Peyer's patch (tissue), 4 donors: ENCODE results near the gene AKTIP. TPM values are rescaled to one million over a fixed set of nuclear protein-coding genes. Genes with fewer than 3 reads are reported as not detected.

Experiments used
- DNase-seq, 3 donors: peaks; one replicate each; pipeline ENCODE4 v3.0.0-alpha.2; 2017 to 2019
- H3K27ac ChIP-seq, 4 donors: fragments of 200-600 bp; sonication (generic); one replicate each; pipeline ENCODE4 v1.5.1; 2016 to 2019
- H3K27me3 ChIP-seq, 2 donors: fragments of 200-600 bp; sonication (generic); one replicate each; pipeline ENCODE4 v1.5.1; 2019
- H3K36me3 ChIP-seq, 3 donors: fragments of 200-600 bp; sonication (generic); one replicate each; pipeline ENCODE4 v1.5.1; 2016 to 2019
- H3K4me1 ChIP-seq, 4 donors: fragments of 200-600 bp; sonication (generic); one replicate each; pipeline ENCODE4 v1.5.1; 2016 to 2019
- H3K4me3 ChIP-seq, 4 donors: fragments of 200-600 bp; sonication (generic); 1 replicate in 3 of 4; 2 replicates in 1 of 4; pipeline ENCODE4 v1.5.1; 2016 to 2019; ENCODE audit warnings: mild to moderate bottlenecking in 1 of 4
- H3K9me3 ChIP-seq, 4 donors: fragments of 200-600 bp; sonication (generic); one replicate each; pipeline ENCODE4 v1.5.1; 2016 to 2019; ENCODE audit warnings: mild to moderate bottlenecking in 1 of 4
- POLR2A ChIP-seq, 2 donors: fragments of 450-650 bp; IDR thresholded peaks; one replicate each; pipeline ENCODE4 v1.5.1; 2017; ENCODE audit warnings: antibody characterized with exemption in 2 of 2, mild to moderate bottlenecking in 2 of 2, moderate library complexity in 2 of 2
- total RNA-seq, 4 donors: library from RNA; depleted of rRNA; stranded (reverse); fragments of >200 nt; gene quantifications; one replicate each; pipeline ENCODE4 v1.1.0, GENCODE V29; 2016
- TF ChIP-seq, protein P1 (sequence below), 6 experiments: fragments of 450-650 bp in 4 of 6; fragments of 200-600 bp in 2 of 6; sonication (generic) in 1 of 6; IDR thresholded peaks; one replicate each; pipeline ENCODE4 v1.5.1; 2017 to 2019; ENCODE audit warnings: antibody characterized with exemption in 6 of 6, mild to moderate bottlenecking in 3 of 6, moderate library complexity in 1 of 6

AKTIP gene
- total RNA-seq, 4 donors from 2014 or later = 34.6 to 83.5 (median 43.6) TPM

DNA sequence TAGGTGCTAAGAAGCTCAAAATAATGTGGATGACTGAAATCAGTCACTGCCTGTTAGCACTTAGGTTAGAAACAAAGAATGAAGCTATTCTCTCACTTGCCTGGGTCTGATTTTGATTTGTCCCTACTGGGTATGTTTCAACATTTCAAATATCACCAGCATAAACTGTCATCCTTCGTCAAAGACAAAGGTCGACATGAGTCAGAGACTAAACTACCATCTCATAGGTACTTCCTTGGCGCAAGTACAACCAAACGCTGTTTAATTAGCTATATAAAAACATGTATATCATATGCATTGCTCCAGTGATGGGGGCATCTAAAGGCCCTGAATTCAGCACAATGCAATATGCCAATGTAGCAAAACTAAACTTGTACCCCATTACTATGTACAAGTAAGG lies 4.0 kb downstream of the AKTIP start:
- Histone ChIP-seq H3K36me3 (peaks cover 0 to 46% (median 0%) of the 10 kb centered on the region in 3 donors), H3K4me1 (peaks cover 0 to 30% (median 6%) of the 10 kb centered on the region in 4 donors), H3K9me3 (no peaks in the 10 kb centered on the region), H3K27me3 (no peaks in the 10 kb centered on the region), H3K27ac (peak overlapping the region in 3 of 4 donors; percentile 14 to 79 (median 65)), H3K4me3 (no peak overlapping the region)
- TF ChIP-seq POLR2A (IDR thresholded peaks at IDR 0.05) = no peak
- TF ChIP-seq, protein P1, sequence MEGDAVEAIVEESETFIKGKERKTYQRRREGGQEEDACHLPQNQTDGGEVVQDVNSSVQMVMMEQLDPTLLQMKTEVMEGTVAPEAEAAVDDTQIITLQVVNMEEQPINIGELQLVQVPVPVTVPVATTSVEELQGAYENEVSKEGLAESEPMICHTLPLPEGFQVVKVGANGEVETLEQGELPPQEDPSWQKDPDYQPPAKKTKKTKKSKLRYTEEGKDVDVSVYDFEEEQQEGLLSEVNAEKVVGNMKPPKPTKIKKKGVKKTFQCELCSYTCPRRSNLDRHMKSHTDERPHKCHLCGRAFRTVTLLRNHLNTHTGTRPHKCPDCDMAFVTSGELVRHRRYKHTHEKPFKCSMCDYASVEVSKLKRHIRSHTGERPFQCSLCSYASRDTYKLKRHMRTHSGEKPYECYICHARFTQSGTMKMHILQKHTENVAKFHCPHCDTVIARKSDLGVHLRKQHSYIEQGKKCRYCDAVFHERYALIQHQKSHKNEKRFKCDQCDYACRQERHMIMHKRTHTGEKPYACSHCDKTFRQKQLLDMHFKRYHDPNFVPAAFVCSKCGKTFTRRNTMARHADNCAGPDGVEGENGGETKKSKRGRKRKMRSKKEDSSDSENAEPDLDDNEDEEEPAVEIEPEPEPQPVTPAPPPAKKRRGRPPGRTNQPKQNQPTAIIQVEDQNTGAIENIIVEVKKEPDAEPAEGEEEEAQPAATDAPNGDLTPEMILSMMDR (IDR thresholded peaks at IDR 0.05) = no peak
- DNase-seq = no peak

DNA sequence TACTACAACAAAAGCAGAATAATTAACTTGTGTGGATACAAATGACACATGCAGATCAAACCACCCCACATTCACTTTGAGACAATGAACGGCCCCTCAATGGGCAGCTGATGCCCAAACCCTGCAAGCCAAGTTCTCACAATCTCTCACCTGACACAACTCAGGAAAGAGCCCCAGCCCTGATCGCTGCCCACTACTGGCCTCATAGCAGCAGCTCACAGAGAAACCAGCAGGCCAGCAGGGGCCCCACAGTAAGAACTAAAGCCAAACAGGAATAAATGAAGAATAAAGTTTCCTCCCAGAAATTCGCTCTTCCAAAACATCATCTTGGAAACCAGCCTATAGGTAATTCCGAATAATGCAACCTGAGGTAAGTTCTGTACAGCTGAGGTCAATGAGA lies 7.7 kb downstream of the AKTIP start:
- no peak for DNase-seq
- Histone ChIP-seq H3K4me1 (peaks cover 0 to 13% (median 0%) of the 10 kb centered on the region in 4 donors), H3K36me3 (peaks cover 0 to 82% (median 0%) of the 10 kb centered on the region in 3 donors), H3K27me3 (no peaks in the 10 kb centered on the region), H3K27ac (no peak overlapping the region), H3K4me3 (no peak overlapping the region), H3K9me3 (no peaks in the 10 kb centered on the region)
- TF ChIP-seq, protein P1 (IDR thresholded peaks at IDR 0.05) = no peak
- TF ChIP-seq POLR2A (IDR thresholded peaks at IDR 0.05) = no peak

DNA sequence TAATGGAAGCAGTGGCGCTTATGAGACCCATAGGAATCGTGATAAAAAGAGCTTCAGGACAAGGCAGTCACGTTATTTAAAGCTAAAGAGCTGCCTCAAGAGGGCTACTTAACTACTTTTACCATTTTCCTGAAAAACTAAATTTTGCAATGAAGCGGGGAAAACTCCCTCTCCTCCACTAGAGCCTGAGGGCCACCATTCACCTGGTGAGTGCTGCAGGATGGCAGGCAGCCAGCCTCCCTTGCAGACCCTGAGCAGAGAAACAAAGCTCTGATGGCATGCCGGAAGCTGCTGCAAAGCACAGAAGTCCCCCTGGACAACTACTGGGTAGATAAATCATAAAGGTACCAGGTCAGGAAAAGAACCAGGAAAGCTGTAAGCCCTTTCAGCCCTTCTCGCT lies 8.4 kb downstream of the AKTIP start:
- DNase-seq = no peak
- H3K36me3 ChIP-seq = peaks cover 0 to 89% (median 0%) of the 10 kb centered on the region in 3 donors

DNA sequence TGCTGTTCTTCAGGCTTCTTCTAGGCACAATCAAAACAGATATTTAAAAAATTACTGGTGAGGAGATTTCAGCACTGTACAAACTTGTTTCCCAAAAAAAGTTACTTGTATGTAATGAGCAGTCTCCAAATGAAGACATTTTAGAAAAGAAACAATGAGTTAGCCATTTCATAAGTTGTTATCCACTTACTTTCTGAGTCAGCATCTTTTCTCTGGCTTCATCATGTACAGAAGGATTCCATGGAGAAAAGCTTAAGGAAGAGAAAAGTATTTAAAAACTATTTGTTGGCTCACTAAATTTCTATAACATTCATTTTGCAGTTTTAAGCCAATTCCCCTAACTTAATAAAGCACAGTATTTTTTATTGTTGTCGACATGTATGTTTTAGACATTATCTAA lies 10.5 kb downstream of the AKTIP start:
- Histone ChIP-seq H3K9me3 (no peaks in the 10 kb centered on the region), H3K4me3 (no peak overlapping the region), H3K27me3 (no peaks in the 10 kb centered on the region), H3K36me3 (peaks cover 0 to 94% (median 0%) of the 10 kb centered on the region in 3 donors), H3K4me1 (no peaks in the 10 kb centered on the region), H3K27ac (no peak overlapping the region)
- no peak for DNase-seq
- TF ChIP-seq, protein P1 (IDR thresholded peaks at IDR 0.05) = no peak
- TF ChIP-seq POLR2A (IDR thresholded peaks at IDR 0.05) = no peak

More for the DNA sequence above, 8.4 kb downstream of the AKTIP start:
- Histone ChIP-seq H3K4me1 (peaks cover 0 to 11% (median 0%) of the 10 kb centered on the region in 4 donors), H3K4me3 (no peak overlapping the region), H3K27me3 (no peaks in the 10 kb centered on the region), H3K9me3 (no peaks in the 10 kb centered on the region), H3K27ac (no peak overlapping the region)
- no peak for TF ChIP-seq POLR2A (IDR thresholded peaks at IDR 0.05)

DNA sequence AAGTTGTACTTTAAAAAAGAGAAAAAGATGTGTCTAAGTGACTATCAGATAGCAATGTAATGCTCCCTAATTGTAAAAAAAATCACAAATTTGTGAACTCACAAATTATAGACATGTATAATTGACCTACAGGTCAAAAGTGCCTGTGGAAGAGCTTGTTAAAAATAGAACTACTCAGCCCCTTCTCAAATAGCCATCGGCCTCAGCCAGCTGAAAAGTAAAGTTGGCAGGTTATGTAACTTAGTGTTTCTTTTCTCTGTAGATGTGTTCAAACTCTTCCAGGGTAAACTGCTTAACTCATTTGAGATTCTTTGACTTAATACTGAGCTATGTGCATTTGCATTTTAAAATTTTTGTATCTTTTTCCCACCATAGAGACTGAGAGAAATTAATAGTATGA lies 13.3 kb downstream of the AKTIP start:
- H3K27ac ChIP-seq = no peak overlapping the region
- no peaks in the 10 kb centered on the region for H3K4me1 ChIP-seq
- DNase-seq = no peak
- H3K4me3 ChIP-seq = no peak overlapping the region
- H3K27me3 ChIP-seq = no peaks in the 10 kb centered on the region
- peaks cover 0 to 85% (median 0%) of the 10 kb centered on the region in 3 donors for H3K36me3 ChIP-seq
- TF ChIP-seq, protein P1 (IDR thresholded peaks at IDR 0.05) = no peak
- TF ChIP-seq POLR2A (IDR thresholded peaks at IDR 0.05) = no peak
- H3K9me3 ChIP-seq = peaks cover 0 to 4% (median 0%) of the 10 kb centered on the region in 4 donors

DNA sequence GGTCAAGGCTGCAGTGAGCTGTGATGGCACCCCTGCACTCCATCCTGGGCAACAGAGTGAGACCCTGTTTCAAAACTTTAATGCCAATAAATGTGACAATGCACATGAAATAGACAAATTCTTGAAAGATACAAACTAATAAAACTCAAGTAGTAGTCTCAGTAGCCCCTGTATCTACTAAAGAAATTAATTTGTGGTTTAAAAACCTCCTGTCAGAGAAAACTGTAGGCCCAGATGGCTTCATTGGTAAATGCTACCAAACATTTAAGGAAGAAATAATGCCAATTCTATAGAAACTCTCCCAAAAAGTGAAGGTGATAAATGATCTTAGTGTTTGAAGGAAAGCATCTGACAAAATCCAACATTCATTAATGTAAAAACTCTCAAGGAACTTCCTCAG lies 16.8 kb downstream of the AKTIP start:
- no peak overlapping the region for H3K27ac ChIP-seq
- H3K27me3 ChIP-seq = no peaks in the 10 kb centered on the region
- H3K4me3 ChIP-seq = no peak overlapping the region
- no peaks in the 10 kb centered on the region for H3K4me1 ChIP-seq
- DNase-seq = no peak
- H3K36me3 ChIP-seq = peaks cover 0 to 85% (median 0%) of the 10 kb centered on the region in 3 donors
- peaks cover 0 to 4% (median 0%) of the 10 kb centered on the region in 4 donors for H3K9me3 ChIP-seq
- no peak for TF ChIP-seq POLR2A (IDR thresholded peaks at IDR 0.05)
- TF ChIP-seq, protein P1 (IDR thresholded peaks at IDR 0.05) = no peak
